Panc1 (cell line): ENCODE measurements around the gene SCART1. TPM values are rescaled to one million over a fixed set of nuclear protein-coding genes. Genes with fewer than 3 reads are reported as not detected.

ENCODE experiments used
- ATAC-seq: fragments of 200-7000 bp; cut with Tn5 transposase; 2 replicates; pipeline ENCODE4 v1.9.1; 2020; ENCODE audit warnings: mild to moderate bottlenecking, moderate library complexity
- BruUV-seq: library from RNA; stranded (reverse); fragments of 400-500 nt; replicated peaks from 2 replicates; lab custom pipeline; 2021; lab: Mats Ljungman, UMichigan
- CTCF ChIA-PET: fragments of 300-600 bp; sonication (Branson Sonifier 250); formaldehyde crosslinking; loops from one replicate; lab custom pipeline; 2022; ENCODE audit warnings: antibody characterized with exemption; lab: Charles Lee
- POLR2A ChIA-PET: fragments of 300-600 bp; sonication (Branson Sonifier 250); formaldehyde crosslinking; loops from one replicate; lab custom pipeline; 2022; ENCODE audit warnings: antibody characterized with exemption; lab: Charles Lee
- DNase-seq: peaks from one replicate; pipeline ENCODE4 v3.0.0-alpha.2; 2010; ENCODE audit warnings: low read depth, low spot score
- H3K27ac ChIP-seq: 2 replicates; pipeline ENCODE4 v1.5.1; 2011; ENCODE audit warnings: mild to moderate bottlenecking, low read length, inconsistent platforms
- H3K27me3 ChIP-seq: fragments of 200-500 bp; sonication (Bioruptor generic); 2 replicates; pipeline ENCODE4 v1.6.0; 2014; ENCODE audit warnings: low read length, inconsistent platforms; ENCODE audit not compliant: control insufficient read depth, insufficient read depth
- H3K36me3 ChIP-seq: fragments of 200-500 bp; sonication (Bioruptor generic); 2 replicates; pipeline ENCODE4 v1.5.1; 2014; ENCODE audit warnings: inconsistent platforms, mild to moderate bottlenecking, low read length, moderate library complexity; ENCODE audit not compliant: control insufficient read depth, insufficient read depth
- H3K4me1 ChIP-seq: 2 replicates; pipeline ENCODE4 v1.5.1; 2011; ENCODE audit warnings: inconsistent platforms, mild to moderate bottlenecking, low read length, moderate library complexity; ENCODE audit not compliant: control insufficient read depth, insufficient read depth
- H3K4me3 ChIP-seq, 2 experiments: 2 replicates each; pipeline ENCODE4 v1.5.1; 2011 to 2012; ENCODE audit warnings: low read depth in 2 of 2, low read length in 2 of 2, mild to moderate bottlenecking in 2 of 2, inconsistent platforms in 1 of 2, moderate library complexity in 1 of 2
- H3K9me3 ChIP-seq: fragments of 200-500 bp; sonication (Bioruptor generic); 2 replicates; pipeline ENCODE4 v1.5.1; 2014; ENCODE audit warnings: low read depth, mild to moderate bottlenecking, inconsistent platforms, low read length, moderate library complexity; ENCODE audit not compliant: control insufficient read depth, insufficient read depth
- CTCF ChIP-seq: fragments of 450-650 bp; IDR thresholded peaks from 2 replicates; pipeline ENCODE4 v1.5.1; 2017; ENCODE audit warnings: mild to moderate bottlenecking
- POLR2AphosphoS5 ChIP-seq: IDR thresholded peaks from 2 replicates; pipeline ENCODE4 v1.6.1; 2012; ENCODE audit warnings: mild to moderate bottlenecking, low read depth, low read length, moderate library complexity
- SIN3A ChIP-seq: IDR thresholded peaks from 2 replicates; pipeline ENCODE4 v1.6.1; 2012; ENCODE audit warnings: low read depth, mild to moderate bottlenecking, low read length, moderate library complexity, borderline replicate concordance; ENCODE audit not compliant: insufficient read depth
- TCF7L2 ChIP-seq: IDR thresholded peaks from 2 replicates; pipeline ENCODE4 v1.6.1; 2011; ENCODE audit warnings: mild to moderate bottlenecking, low read depth, low read length, inconsistent platforms
- in situ Hi-C: cut with HindIII; loops from 2 replicates; pipeline ENCODE4 v1.10.0; 2016; ENCODE audit warnings: low sequenced_read_pairs, low pct_unique_long_range_greater_than_20kb
- intact Hi-C: fragments of 100-400 bp; cut with micrococcal nuclease; formaldehyde crosslinking; loops from one replicate; pipeline ENCODE4 v1.10.0; 2022; ENCODE audit not compliant: unreplicated experiment
- total RNA-seq: library from RNA; stranded (reverse); gene quantifications from one replicate; pipeline ENCODE4 v1.2.1, GENCODE V29; 2021; ENCODE audit not compliant: unreplicated experiment
- TF ChIP-seq, protein P1 (sequence below), 2 experiments: IDR thresholded peaks; 2 replicates each; pipeline ENCODE4 v1.6.1; 2011 to 2012; ENCODE audit warnings: low read depth in 2 of 2, control low read depth in 1 of 2, low read length in 1 of 2, mild to moderate bottlenecking in 1 of 2, moderate library complexity in 1 of 2; ENCODE audit not compliant: insufficient read depth in 1 of 2

SCART1 gene
- total RNA-seq, 1 experiment from 2014 or later = 0.57 TPM

- H3K9me3 ChIP-seq = no peaks in the 10 kb centered on the region
- CTCF ChIA-PET = no interaction called here
- DNase-seq (no peak), ATAC-seq (no peak)
- BruUV-seq = no TSS peak
- no peak overlapping the region for H3K27ac ChIP-seq
- H3K27me3 ChIP-seq = peaks cover 3% of the 10 kb centered on the region; the same call in 1 of the 2 replicates
- H3K4me3 ChIP-seq = no peak overlapping the region
- no peaks in the 10 kb centered on the region for H3K4me1 ChIP-seq
- in situ Hi-C loops = no loop called here
- H3K36me3 ChIP-seq = no peaks in the 10 kb centered on the region
- POLR2A ChIA-PET = no interaction called here
- intact Hi-C loops = no loop called here
- TF ChIP-seq CTCF (no peak), TCF7L2 (no peak), SIN3A (no peak), POLR2AphosphoS5 (no peak)
- TF ChIP-seq, protein P1, sequence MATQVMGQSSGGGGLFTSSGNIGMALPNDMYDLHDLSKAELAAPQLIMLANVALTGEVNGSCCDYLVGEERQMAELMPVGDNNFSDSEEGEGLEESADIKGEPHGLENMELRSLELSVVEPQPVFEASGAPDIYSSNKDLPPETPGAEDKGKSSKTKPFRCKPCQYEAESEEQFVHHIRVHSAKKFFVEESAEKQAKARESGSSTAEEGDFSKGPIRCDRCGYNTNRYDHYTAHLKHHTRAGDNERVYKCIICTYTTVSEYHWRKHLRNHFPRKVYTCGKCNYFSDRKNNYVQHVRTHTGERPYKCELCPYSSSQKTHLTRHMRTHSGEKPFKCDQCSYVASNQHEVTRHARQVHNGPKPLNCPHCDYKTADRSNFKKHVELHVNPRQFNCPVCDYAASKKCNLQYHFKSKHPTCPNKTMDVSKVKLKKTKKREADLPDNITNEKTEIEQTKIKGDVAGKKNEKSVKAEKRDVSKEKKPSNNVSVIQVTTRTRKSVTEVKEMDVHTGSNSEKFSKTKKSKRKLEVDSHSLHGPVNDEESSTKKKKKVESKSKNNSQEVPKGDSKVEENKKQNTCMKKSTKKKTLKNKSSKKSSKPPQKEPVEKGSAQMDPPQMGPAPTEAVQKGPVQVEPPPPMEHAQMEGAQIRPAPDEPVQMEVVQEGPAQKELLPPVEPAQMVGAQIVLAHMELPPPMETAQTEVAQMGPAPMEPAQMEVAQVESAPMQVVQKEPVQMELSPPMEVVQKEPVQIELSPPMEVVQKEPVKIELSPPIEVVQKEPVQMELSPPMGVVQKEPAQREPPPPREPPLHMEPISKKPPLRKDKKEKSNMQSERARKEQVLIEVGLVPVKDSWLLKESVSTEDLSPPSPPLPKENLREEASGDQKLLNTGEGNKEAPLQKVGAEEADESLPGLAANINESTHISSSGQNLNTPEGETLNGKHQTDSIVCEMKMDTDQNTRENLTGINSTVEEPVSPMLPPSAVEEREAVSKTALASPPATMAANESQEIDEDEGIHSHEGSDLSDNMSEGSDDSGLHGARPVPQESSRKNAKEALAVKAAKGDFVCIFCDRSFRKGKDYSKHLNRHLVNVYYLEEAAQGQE (IDR thresholded peaks at IDR 0.05; ENCODE audit: insufficient read depth in 1 of 2, low read depth in 2 of 2, low read length in 1 of 2) = no peak
Observed at GRCh38 chr10:133458710-133459453, 5.1 kb downstream of the SCART1 start.

DNA sequence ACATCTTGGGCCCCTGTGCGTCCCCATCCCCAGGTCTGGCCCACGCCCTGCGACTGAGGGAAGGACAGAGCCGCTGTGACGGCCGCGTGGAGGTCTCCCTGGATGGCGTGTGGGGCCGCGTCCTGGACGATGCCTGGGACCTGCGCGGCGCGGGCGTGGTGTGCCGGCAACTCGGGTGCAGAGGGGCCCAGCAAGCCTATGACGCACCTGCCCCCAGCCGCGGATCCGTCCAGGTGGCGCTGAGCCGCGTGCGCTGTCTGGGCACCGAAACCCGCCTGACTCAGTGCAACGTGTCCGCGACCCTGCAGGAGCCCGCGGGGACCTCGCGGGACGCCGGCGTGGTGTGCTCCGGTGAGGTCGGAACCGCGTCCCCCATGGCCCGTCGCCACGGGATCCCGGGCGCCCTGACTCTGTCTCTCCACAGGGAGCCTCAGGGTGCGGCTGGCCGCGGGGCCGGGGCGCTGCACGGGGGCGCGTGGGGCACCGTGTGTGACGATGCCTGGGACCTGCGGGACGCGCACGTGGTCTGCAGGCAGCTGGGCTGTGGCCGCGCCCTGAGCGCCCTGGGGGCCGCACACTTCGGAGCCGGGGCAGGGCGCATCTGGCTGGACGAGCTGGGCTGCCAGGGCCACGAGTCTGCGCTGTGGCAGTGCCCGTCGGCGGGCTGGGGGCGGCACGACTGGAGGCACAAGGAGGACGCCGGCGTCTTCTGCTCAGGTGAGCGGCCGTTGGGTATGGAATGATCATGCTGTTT, 5.9 kb downstream of the SCART1 start:
- TF ChIP-seq SIN3A (no peak), CTCF (no peak), POLR2AphosphoS5 (no peak), TCF7L2 (no peak)
- TF ChIP-seq, protein P1 (IDR thresholded peaks at IDR 0.05; ENCODE audit: insufficient read depth in 1 of 2, low read depth in 2 of 2, low read length in 1 of 2) = no peak
- H3K27me3 ChIP-seq = peaks cover 3% of the 10 kb centered on the region; the same call in 1 of the 2 replicates
- no peak overlapping the region for H3K27ac ChIP-seq
- in situ Hi-C loops = no loop called here
- intact Hi-C loops = no loop called here
- H3K4me3 ChIP-seq = no peak overlapping the region
- H3K9me3 ChIP-seq = no peaks in the 10 kb centered on the region
- DNase-seq (no peak), ATAC-seq (no peak)
- H3K4me1 ChIP-seq = no peaks in the 10 kb centered on the region
- ChIA-PET POLR2A (no interaction called here), CTCF (no interaction called here)
- BruUV-seq = no TSS peak
- H3K36me3 ChIP-seq = no peaks in the 10 kb centered on the region
